ENCODE results near the gene WDR70. TPM values are rescaled to one million over a fixed set of nuclear protein-coding genes. Genes with fewer than 3 reads are reported as not detected.
"Not testable (repeated sequence)": the region's sequence is repeated elsewhere in the genome, so short reads cannot be mapped to it uniquely, and the experiment has no call there.

The WDR70 gene
- total and polyA plus RNA-seq, 4 donors = 4.0 to 17.7 (median 14.5) TPM

- 39% methylated on average over 1 of the region's 1 CpG for WGBS
- H3K27me3 ChIP-seq (ENCODE audit: control insufficient read depth in 4 of 4, insufficient read depth in 4 of 4, low read length in 3 of 4); H3K27ac ChIP-seq (ENCODE audit: low read depth in 1 of 2, low read length in 2 of 2); DNase-seq (ENCODE audit: low spot score); H3K4me3 ChIP-seq (ENCODE audit: low read depth in 1 of 3, low read length in 3 of 3); H3K36me3 ChIP-seq (ENCODE audit: control insufficient read depth in 4 of 4, insufficient read depth in 3 of 4, low read depth in 1 of 4, low read length in 3 of 4); H3K9me3 ChIP-seq (ENCODE audit: control insufficient read depth in 4 of 4, low read length in 3 of 4); H3K4me1 ChIP-seq (ENCODE audit: control insufficient read depth in 4 of 4, insufficient read depth in 4 of 4, low read length in 3 of 4); H3K9ac ChIP-seq (ENCODE audit: low read depth in 1 of 2, low read length in 2 of 2): not testable (repeated sequence)
- TF ChIP-seq RXRA (IDR thresholded peaks at IDR 0.05) (peak in 1 of 2 donors; percentile 18), HNF4A (conservative IDR thresholded peaks at IDR 0.05) (peak; percentile 29 to 53)
Observed at GRCh38 chr5:37654566-37654965, 275.4 kb downstream of the WDR70 start.

- H3K9ac ChIP-seq (ENCODE audit: low read depth in 1 of 2, low read length in 2 of 2) = no peak overlapping the region
- no peaks in the 10 kb centered on the region for H3K9me3 ChIP-seq (ENCODE audit: control insufficient read depth in 4 of 4, low read length in 3 of 4)
- no peak for DNase-seq (ENCODE audit: low spot score)
- H3K27me3 ChIP-seq (ENCODE audit: control insufficient read depth in 4 of 4, insufficient read depth in 4 of 4, low read length in 3 of 4) = no peaks in the 10 kb centered on the region
- 73% methylated on average over 4 of the region's 4 CpGs for WGBS
- H3K4me1 ChIP-seq (ENCODE audit: control insufficient read depth in 4 of 4, insufficient read depth in 4 of 4, low read length in 3 of 4) = peaks cover 0 to 4% (median under 1%) of the 10 kb centered on the region in 4 donors
- no peak for TF ChIP-seq ZBTB33 (IDR thresholded peaks at IDR 0.05)
- TF ChIP-seq ATF3 (IDR thresholded peaks at IDR 0.05) = no peak
- TF ChIP-seq MAX (IDR thresholded peaks at IDR 0.05) = no peak
- TF ChIP-seq HNF4A (conservative IDR thresholded peaks at IDR 0.05) = no peak
- TF ChIP-seq SP1 (IDR thresholded peaks at IDR 0.05) = no peak
- no peak for TF ChIP-seq EGR1 (IDR thresholded peaks at IDR 0.05; ENCODE audit: low read depth in 2 of 2)
- TF ChIP-seq FOXA1 (IDR thresholded peaks at IDR 0.05) = no peak
- no peak for TF ChIP-seq GABPA (IDR thresholded peaks at IDR 0.05 in 1 of 2, conservative IDR thresholded peaks at IDR 0.05 in 1 of 2)
- no peak for TF ChIP-seq HNF4G (IDR thresholded peaks at IDR 0.05)
- TF ChIP-seq REST (IDR thresholded peaks at IDR 0.05) = no peak
- no peak for TF ChIP-seq JUND (IDR thresholded peaks at IDR 0.05)
- TF ChIP-seq CTCF (IDR thresholded peaks at IDR 0.05; ENCODE audit: low read depth, low read length, missing input control) = no peak
- no peak for TF ChIP-seq RAD21 (IDR thresholded peaks at IDR 0.05)
- TF ChIP-seq FOXA2 (IDR thresholded peaks at IDR 0.05) = no peak
- no peak for TF ChIP-seq YY1 (IDR thresholded peaks at IDR 0.05)
- no peak overlapping the region for H3K4me3 ChIP-seq (ENCODE audit: low read depth in 1 of 3, low read length in 3 of 3)
- no peaks in the 10 kb centered on the region for H3K36me3 ChIP-seq (ENCODE audit: control insufficient read depth in 4 of 4, insufficient read depth in 3 of 4, low read depth in 1 of 4, low read length in 3 of 4)
- no peak overlapping the region for H3K27ac ChIP-seq (ENCODE audit: low read depth in 1 of 2, low read length in 2 of 2)
Observed at GRCh38 chr5:37657046-37657445, 277.9 kb downstream of the WDR70 start.

All from liver (tissue), 9 donors.